Measurements from ENCODE around the gene PLA2G12B. TPM values are rescaled to one million over a fixed set of nuclear protein-coding genes. Genes with fewer than 3 reads are reported as not detected.

The PLA2G12B gene
- total RNA-seq, 1 donor from 2014 or later = not detected

- Mint-ChIP-seq H3K27ac (ENCODE audit: unreplicated experiment) (no peak overlapping the region), H3K36me3 (ENCODE audit: unreplicated experiment) (peaks cover 9% of the 10 kb centered on the region), H3K4me3 (ENCODE audit: unreplicated experiment) (no peak overlapping the region), H3K9me3 (ENCODE audit: unreplicated experiment) (no peaks in the 10 kb centered on the region), H3K4me1 (ENCODE audit: unreplicated experiment) (no peaks in the 10 kb centered on the region), H3K27me3 (ENCODE audit: unreplicated experiment) (no peaks in the 10 kb centered on the region)
- DNase-seq (ENCODE audit: extremely low spot score, unreplicated experiment) = no peak
- no peak for TF ChIP-seq CTCF (IDR thresholded peaks at IDR 0.05)
Measured at GRCh38 chr10:72932259-72933015, 22.2 kb downstream of the PLA2G12B start.

GRCh38 chr10:72930276-72930675 is 24.3 kb downstream of the PLA2G12B start:
- no peaks in the 10 kb centered on the region for H3K9me3 Mint-ChIP-seq (ENCODE audit: unreplicated experiment)
- no peak overlapping the region for H3K27ac Mint-ChIP-seq (ENCODE audit: unreplicated experiment)
- no peak overlapping the region for H3K4me3 Mint-ChIP-seq (ENCODE audit: unreplicated experiment)
- no peaks in the 10 kb centered on the region for H3K27me3 Mint-ChIP-seq (ENCODE audit: unreplicated experiment)
- TF ChIP-seq CTCF (IDR thresholded peaks at IDR 0.05) = no peak
- no peaks in the 10 kb centered on the region for H3K36me3 Mint-ChIP-seq (ENCODE audit: unreplicated experiment)
- H3K4me1 Mint-ChIP-seq (ENCODE audit: unreplicated experiment) = no peaks in the 10 kb centered on the region
- DNase-seq (ENCODE audit: extremely low spot score, unreplicated experiment) = no peak

GRCh38 chr10:72928798-72929197 is 25.8 kb downstream of the PLA2G12B start:
- Mint-ChIP-seq H3K4me1 (ENCODE audit: unreplicated experiment) (no peaks in the 10 kb centered on the region), H3K4me3 (ENCODE audit: unreplicated experiment) (no peak overlapping the region), H3K36me3 (ENCODE audit: unreplicated experiment) (peaks cover 8% of the 10 kb centered on the region), H3K9me3 (ENCODE audit: unreplicated experiment) (no peaks in the 10 kb centered on the region), H3K27ac (ENCODE audit: unreplicated experiment) (no peak overlapping the region), H3K27me3 (ENCODE audit: unreplicated experiment) (no peaks in the 10 kb centered on the region)
- no peak for TF ChIP-seq CTCF (IDR thresholded peaks at IDR 0.05)
- no peak for DNase-seq (ENCODE audit: extremely low spot score, unreplicated experiment)

DNA sequence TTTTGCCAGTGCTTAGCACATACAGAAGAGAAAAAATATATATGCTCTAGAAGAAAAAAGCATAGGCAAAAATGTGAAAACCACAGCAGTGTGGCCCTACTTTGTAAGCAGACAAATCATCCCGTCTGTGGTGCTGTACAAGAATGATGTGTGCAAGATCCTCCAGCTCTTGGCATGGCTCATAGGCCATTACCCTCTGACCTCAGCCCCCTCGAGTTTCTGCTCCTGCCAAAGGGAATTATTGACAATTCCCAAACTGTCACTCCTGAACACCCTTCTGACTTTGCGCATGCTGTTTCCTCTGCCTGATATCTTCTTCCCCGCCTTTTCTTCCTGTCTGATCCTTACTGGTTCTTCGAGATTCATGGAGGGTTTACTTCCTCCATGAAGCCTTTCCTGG is 27.1 kb downstream of the PLA2G12B start:
- Mint-ChIP-seq H3K9me3 (ENCODE audit: unreplicated experiment) (no peaks in the 10 kb centered on the region), H3K4me3 (ENCODE audit: unreplicated experiment) (no peak overlapping the region), H3K27me3 (ENCODE audit: unreplicated experiment) (no peaks in the 10 kb centered on the region), H3K36me3 (ENCODE audit: unreplicated experiment) (peaks cover 8% of the 10 kb centered on the region), H3K27ac (ENCODE audit: unreplicated experiment) (no peak overlapping the region), H3K4me1 (ENCODE audit: unreplicated experiment) (no peaks in the 10 kb centered on the region)
- DNase-seq (ENCODE audit: extremely low spot score, unreplicated experiment) = no peak
- no peak for TF ChIP-seq CTCF (IDR thresholded peaks at IDR 0.05)

DNA sequence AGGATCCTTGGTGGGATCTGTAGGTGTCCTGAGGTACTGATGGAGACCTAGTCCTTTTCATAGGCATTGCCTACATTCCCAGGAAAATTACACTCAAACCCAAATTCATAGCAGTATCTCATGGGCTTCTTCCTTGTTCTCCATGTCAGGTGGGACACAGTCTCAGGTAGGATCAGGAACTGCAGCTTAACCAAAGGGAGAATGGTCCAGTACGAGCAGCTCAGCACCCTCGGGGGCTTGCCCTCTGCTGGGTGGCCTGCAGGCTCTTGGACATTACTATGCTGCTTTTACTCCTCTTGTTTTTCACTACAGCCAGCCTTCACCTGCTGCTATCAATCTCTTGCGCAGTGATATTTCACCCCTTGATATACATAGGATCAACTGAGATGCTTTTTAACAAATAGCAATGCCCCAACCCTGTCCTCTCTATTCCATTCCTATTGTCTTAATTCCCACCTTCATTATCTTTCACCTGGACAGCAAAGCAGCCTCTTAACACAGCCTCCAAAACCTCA is 28.6 kb downstream of the PLA2G12B start:
- Mint-ChIP-seq H3K27me3 (ENCODE audit: unreplicated experiment) (no peaks in the 10 kb centered on the region), H3K9me3 (ENCODE audit: unreplicated experiment) (peaks cover 2% of the 10 kb centered on the region), H3K36me3 (ENCODE audit: unreplicated experiment) (peaks cover 16% of the 10 kb centered on the region), H3K27ac (ENCODE audit: unreplicated experiment) (no peak overlapping the region), H3K4me1 (ENCODE audit: unreplicated experiment) (no peaks in the 10 kb centered on the region), H3K4me3 (ENCODE audit: unreplicated experiment) (no peak overlapping the region)
- no peak for TF ChIP-seq CTCF (IDR thresholded peaks at IDR 0.05)
- no peak for DNase-seq (ENCODE audit: extremely low spot score, unreplicated experiment)

All from osteocyte (in vitro differentiated cells).